Measurements from ENCODE around the gene ALK.

ALK gene

GRCh38 chr2:29714333-29714732, 207.1 kb downstream of the ALK start:
- no peak overlapping the region for H2AFZ ChIP-seq (ENCODE audit: low read depth, low read length)
- H3K9me3 ChIP-seq (ENCODE audit: insufficient read depth, low read length, severe bottlenecking) = no peaks in the 10 kb centered on the region
- DNase-seq = no peak
- H3K27me3 ChIP-seq (ENCODE audit: insufficient read depth, low read length, poor library complexity) = peaks cover 6% of the 10 kb centered on the region
- no peak overlapping the region for H3K9ac ChIP-seq (ENCODE audit: low read depth, low read length)
- no peak for ATAC-seq (ENCODE audit: insufficient read depth, low read depth)
- H3K27ac ChIP-seq (ENCODE audit: low read length) = no peak overlapping the region
- no peaks in the 10 kb centered on the region for H3K4me1 ChIP-seq (ENCODE audit: insufficient read depth, low read length)
- H3K36me3 ChIP-seq (ENCODE audit: insufficient read depth, low read length) = no peaks in the 10 kb centered on the region
- no peaks in the 10 kb centered on the region for H3K79me2 ChIP-seq (ENCODE audit: insufficient read depth, low read length)
- no peak for TF ChIP-seq EZH2 (IDR thresholded peaks at IDR 0.05; ENCODE audit: borderline replicate concordance, low read depth, low read length, severe bottlenecking)
- TF ChIP-seq, protein P1, sequence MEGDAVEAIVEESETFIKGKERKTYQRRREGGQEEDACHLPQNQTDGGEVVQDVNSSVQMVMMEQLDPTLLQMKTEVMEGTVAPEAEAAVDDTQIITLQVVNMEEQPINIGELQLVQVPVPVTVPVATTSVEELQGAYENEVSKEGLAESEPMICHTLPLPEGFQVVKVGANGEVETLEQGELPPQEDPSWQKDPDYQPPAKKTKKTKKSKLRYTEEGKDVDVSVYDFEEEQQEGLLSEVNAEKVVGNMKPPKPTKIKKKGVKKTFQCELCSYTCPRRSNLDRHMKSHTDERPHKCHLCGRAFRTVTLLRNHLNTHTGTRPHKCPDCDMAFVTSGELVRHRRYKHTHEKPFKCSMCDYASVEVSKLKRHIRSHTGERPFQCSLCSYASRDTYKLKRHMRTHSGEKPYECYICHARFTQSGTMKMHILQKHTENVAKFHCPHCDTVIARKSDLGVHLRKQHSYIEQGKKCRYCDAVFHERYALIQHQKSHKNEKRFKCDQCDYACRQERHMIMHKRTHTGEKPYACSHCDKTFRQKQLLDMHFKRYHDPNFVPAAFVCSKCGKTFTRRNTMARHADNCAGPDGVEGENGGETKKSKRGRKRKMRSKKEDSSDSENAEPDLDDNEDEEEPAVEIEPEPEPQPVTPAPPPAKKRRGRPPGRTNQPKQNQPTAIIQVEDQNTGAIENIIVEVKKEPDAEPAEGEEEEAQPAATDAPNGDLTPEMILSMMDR (IDR thresholded peaks at IDR 0.05; ENCODE audit: borderline replicate concordance, extremely low read depth, low read length, poor library complexity, severe bottlenecking) = no peak
- H3K4me2 ChIP-seq (ENCODE audit: insufficient read depth, low read length) = no peak overlapping the region
- H4K20me1 ChIP-seq (ENCODE audit: insufficient read depth, low read length) = no peaks in the 10 kb centered on the region
- no peak overlapping the region for H3K4me3 ChIP-seq (ENCODE audit: low read depth in 1 of 2, low read length in 2 of 2)

DNA sequence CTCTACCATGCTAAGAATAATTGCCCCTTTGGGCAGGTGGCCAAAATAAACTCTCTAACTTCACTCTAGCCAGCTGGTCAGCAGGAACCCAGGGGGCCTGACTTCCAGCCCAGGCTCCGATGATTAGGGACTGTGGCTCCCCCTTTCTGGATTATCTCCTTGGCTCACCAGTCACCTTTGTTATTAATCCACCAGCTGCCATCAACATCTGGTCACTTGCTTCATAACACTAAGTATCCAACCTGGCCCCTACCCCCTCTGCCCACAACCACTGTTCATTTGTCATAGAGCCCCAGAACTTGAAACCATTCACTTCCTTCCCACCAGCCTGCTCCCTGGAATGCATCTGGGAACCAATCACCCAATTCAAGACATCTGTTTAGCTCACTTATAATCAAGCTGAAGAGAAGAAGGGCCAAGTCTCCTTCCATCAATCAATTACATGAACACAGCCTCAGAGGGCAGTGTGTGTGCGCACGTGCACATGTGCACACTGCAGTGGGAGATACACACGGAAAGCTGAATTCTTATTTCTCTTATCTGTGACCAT, 215.1 kb downstream of the ALK start:
- H3K27me3 ChIP-seq (ENCODE audit: insufficient read depth, low read length, poor library complexity) = peaks cover 7% of the 10 kb centered on the region
- H4K20me1 ChIP-seq (ENCODE audit: insufficient read depth, low read length) = no peaks in the 10 kb centered on the region
- DNase-seq = no peak
- no peak overlapping the region for H3K27ac ChIP-seq (ENCODE audit: low read length)
- TF ChIP-seq EZH2 (IDR thresholded peaks at IDR 0.05; ENCODE audit: borderline replicate concordance, low read depth, low read length, severe bottlenecking) = no peak
- TF ChIP-seq, protein P1 (IDR thresholded peaks at IDR 0.05; ENCODE audit: borderline replicate concordance, extremely low read depth, low read length, poor library complexity, severe bottlenecking) = no peak
- H3K4me3 ChIP-seq (ENCODE audit: low read depth in 1 of 2, low read length in 2 of 2) = no peak overlapping the region
- H3K36me3 ChIP-seq (ENCODE audit: insufficient read depth, low read length) = no peaks in the 10 kb centered on the region
- ATAC-seq (ENCODE audit: insufficient read depth, low read depth) = no peak
- no peaks in the 10 kb centered on the region for H3K79me2 ChIP-seq (ENCODE audit: insufficient read depth, low read length)
- H3K9me3 ChIP-seq (ENCODE audit: insufficient read depth, low read length, severe bottlenecking) = no peaks in the 10 kb centered on the region
- H3K4me2 ChIP-seq (ENCODE audit: insufficient read depth, low read length) = no peak overlapping the region
- H2AFZ ChIP-seq (ENCODE audit: low read depth, low read length) = no peak overlapping the region
- H3K9ac ChIP-seq (ENCODE audit: low read depth, low read length) = no peak overlapping the region
- no peaks in the 10 kb centered on the region for H3K4me1 ChIP-seq (ENCODE audit: insufficient read depth, low read length)

DNA sequence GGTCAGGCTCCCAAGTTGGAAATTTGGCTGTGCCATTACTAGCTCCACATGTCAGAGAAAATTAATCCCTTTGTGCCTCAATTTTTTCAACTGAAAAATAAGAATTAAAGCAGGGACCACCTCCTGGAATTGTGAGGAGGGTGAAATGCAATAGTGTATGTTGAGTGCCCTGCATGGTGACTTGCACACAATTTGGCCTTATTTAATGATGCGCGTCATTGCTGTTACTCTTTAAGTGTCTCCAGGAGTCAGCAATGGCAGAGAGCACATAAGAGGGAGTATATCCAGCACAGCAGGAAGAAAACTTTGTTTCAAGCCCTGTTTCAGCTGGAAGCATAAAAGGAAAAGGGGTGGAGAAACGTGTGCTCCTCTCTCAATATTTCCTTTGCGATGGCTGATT, 215.8 kb downstream of the ALK start:
- no peak overlapping the region for H3K4me2 ChIP-seq (ENCODE audit: insufficient read depth, low read length)
- DNase-seq (no peak), ATAC-seq (ENCODE audit: insufficient read depth, low read depth) (no peak)
- no peaks in the 10 kb centered on the region for H3K79me2 ChIP-seq (ENCODE audit: insufficient read depth, low read length)
- no peak overlapping the region for H3K4me3 ChIP-seq (ENCODE audit: low read depth in 1 of 2, low read length in 2 of 2)
- no peaks in the 10 kb centered on the region for H3K36me3 ChIP-seq (ENCODE audit: insufficient read depth, low read length)
- H3K4me1 ChIP-seq (ENCODE audit: insufficient read depth, low read length) = no peaks in the 10 kb centered on the region
- H3K27ac ChIP-seq (ENCODE audit: low read length) = no peak overlapping the region
- H3K9me3 ChIP-seq (ENCODE audit: insufficient read depth, low read length, severe bottlenecking) = no peaks in the 10 kb centered on the region
- no peak for TF ChIP-seq EZH2 (IDR thresholded peaks at IDR 0.05; ENCODE audit: borderline replicate concordance, low read depth, low read length, severe bottlenecking)
- TF ChIP-seq, protein P1 (IDR thresholded peaks at IDR 0.05; ENCODE audit: borderline replicate concordance, extremely low read depth, low read length, poor library complexity, severe bottlenecking) = no peak
- H3K9ac ChIP-seq (ENCODE audit: low read depth, low read length) = no peak overlapping the region
- H4K20me1 ChIP-seq (ENCODE audit: insufficient read depth, low read length) = no peaks in the 10 kb centered on the region
- no peak overlapping the region for H2AFZ ChIP-seq (ENCODE audit: low read depth, low read length)
- H3K27me3 ChIP-seq (ENCODE audit: insufficient read depth, low read length, poor library complexity) = peaks cover 7% of the 10 kb centered on the region

DNA sequence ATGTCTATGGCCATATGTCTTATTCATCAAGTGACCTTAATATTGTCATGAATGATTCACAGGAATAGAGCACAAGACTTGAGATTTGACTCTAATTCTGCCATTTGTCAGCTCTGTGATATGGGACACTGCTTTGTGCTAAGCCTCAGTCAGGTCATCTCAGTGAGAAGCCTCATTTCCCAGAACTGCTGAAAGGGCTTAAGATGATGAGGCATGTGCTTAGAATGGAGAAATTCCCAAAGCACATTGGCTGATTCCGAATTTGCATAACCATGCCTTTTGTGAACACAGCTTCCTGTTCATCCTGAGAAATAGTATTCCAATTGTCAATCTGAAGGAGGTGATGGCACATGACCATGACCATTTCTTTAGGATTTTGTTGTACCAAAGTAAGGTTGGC, 218.1 kb downstream of the ALK start:
- Histone ChIP-seq H3K27me3 (ENCODE audit: insufficient read depth, low read length, poor library complexity) (peaks cover 4% of the 10 kb centered on the region), H3K9me3 (ENCODE audit: insufficient read depth, low read length, severe bottlenecking) (no peaks in the 10 kb centered on the region), H3K4me3 (ENCODE audit: low read depth in 1 of 2, low read length in 2 of 2) (no peak overlapping the region), H3K36me3 (ENCODE audit: insufficient read depth, low read length) (no peaks in the 10 kb centered on the region), H3K9ac (ENCODE audit: low read depth, low read length) (no peak overlapping the region), H3K79me2 (ENCODE audit: insufficient read depth, low read length) (no peaks in the 10 kb centered on the region), H3K27ac (ENCODE audit: low read length) (no peak overlapping the region), H3K4me1 (ENCODE audit: insufficient read depth, low read length) (no peaks in the 10 kb centered on the region), H2AFZ (ENCODE audit: low read depth, low read length) (no peak overlapping the region), H4K20me1 (ENCODE audit: insufficient read depth, low read length) (no peaks in the 10 kb centered on the region), H3K4me2 (ENCODE audit: insufficient read depth, low read length) (no peak overlapping the region)
- ATAC-seq (ENCODE audit: insufficient read depth, low read depth) = no peak
- TF ChIP-seq, protein P1 (IDR thresholded peaks at IDR 0.05; ENCODE audit: borderline replicate concordance, extremely low read depth, low read length, poor library complexity, severe bottlenecking) = no peak
- TF ChIP-seq EZH2 (IDR thresholded peaks at IDR 0.05; ENCODE audit: borderline replicate concordance, low read depth, low read length, severe bottlenecking) = no peak
- no peak for DNase-seq

Data from DND-41 (cell line).